H9 (cell line): ENCODE data around the gene AFDN. TPM values are rescaled to one million over a fixed set of nuclear protein-coding genes. Genes with fewer than 3 reads are reported as not detected.

Source experiments
- DNase-seq: peaks from one replicate; pipeline ENCODE4 v3.0.0-alpha.2; 2017
- H2AFZ ChIP-seq: one replicate; pipeline ENCODE4 v1.6.1; 2013; ENCODE audit warnings: mild to moderate bottlenecking, low read length, control low read depth, moderate library complexity
- H2AK5ac ChIP-seq: 2 replicates; pipeline ENCODE4 v1.6.1; 2013; ENCODE audit warnings: low read length, control low read depth, mixed read lengths; ENCODE audit not compliant: insufficient read length
- H2BK120ac ChIP-seq: one replicate; pipeline ENCODE4 v1.6.1; 2013; ENCODE audit warnings: low read depth, mild to moderate bottlenecking, low read length, control low read depth, inconsistent platforms; ENCODE audit not compliant: poor library complexity, severe bottlenecking
- H2BK12ac ChIP-seq: 2 replicates; pipeline ENCODE4 v1.6.1; 2013; ENCODE audit warnings: low read length, control low read depth, mixed read lengths, low read depth; ENCODE audit not compliant: insufficient read length
- H2BK15ac ChIP-seq: 2 replicates; pipeline ENCODE4 v1.6.1; 2013; ENCODE audit warnings: low read depth, low read length, control low read depth
- H2BK20ac ChIP-seq: one replicate; pipeline ENCODE4 v1.6.1; 2013; ENCODE audit warnings: low read depth, mild to moderate bottlenecking, low read length, control low read depth, inconsistent platforms; ENCODE audit not compliant: poor library complexity, severe bottlenecking
- H2BK5ac ChIP-seq: 2 replicates; pipeline ENCODE4 v1.6.1; 2013; ENCODE audit warnings: low read length, control low read depth, mixed read lengths; ENCODE audit not compliant: insufficient read length
- H3K14ac ChIP-seq: 2 replicates; pipeline ENCODE4 v1.6.1; 2013; ENCODE audit warnings: low read length, control low read depth; ENCODE audit not compliant: insufficient read depth
- H3K18ac ChIP-seq: 2 replicates; pipeline ENCODE4 v1.6.1; 2013; ENCODE audit warnings: low read depth, mild to moderate bottlenecking, mixed read lengths, low read length, control low read depth; ENCODE audit not compliant: insufficient read length
- H3K23ac ChIP-seq: 2 replicates; pipeline ENCODE4 v1.6.1; 2013; ENCODE audit warnings: low read length, control low read depth, mixed read lengths, low read depth; ENCODE audit not compliant: insufficient read length
- H3K23me2 ChIP-seq: 2 replicates; pipeline ENCODE4 v1.6.1; 2013; ENCODE audit warnings: low read depth, mild to moderate bottlenecking, mixed read lengths, low read length, control low read depth; ENCODE audit not compliant: insufficient read length, poor library complexity, severe bottlenecking
- H3K27ac ChIP-seq: 2 replicates; pipeline ENCODE4 v1.5.1; 2013; ENCODE audit warnings: low read length, control low read depth, mixed read lengths, low read depth; ENCODE audit not compliant: insufficient read length
- H3K27me3 ChIP-seq: 2 replicates; pipeline ENCODE4 v1.6.1; 2013; ENCODE audit warnings: low read length, control low read depth, inconsistent platforms; ENCODE audit not compliant: insufficient read depth
- H3K4ac ChIP-seq: 2 replicates; pipeline ENCODE4 v1.6.1; 2013; ENCODE audit warnings: low read depth, mild to moderate bottlenecking, control low read depth, inconsistent platforms, low read length, moderate library complexity
- H3K4me1 ChIP-seq: 2 replicates; pipeline ENCODE4 v1.6.1; 2013; ENCODE audit warnings: low read length, control low read depth, inconsistent platforms; ENCODE audit not compliant: insufficient read depth
- H3K4me2 ChIP-seq: 2 replicates; pipeline ENCODE4 v1.6.1; 2013; ENCODE audit warnings: low read length, control low read depth, mixed read lengths; ENCODE audit not compliant: insufficient read length, insufficient read depth
- H3K56ac ChIP-seq: 2 replicates; pipeline ENCODE4 v1.6.1; 2013; ENCODE audit warnings: low read depth, mild to moderate bottlenecking, mixed read lengths, low read length, control low read depth; ENCODE audit not compliant: insufficient read length
- H3K79me1 ChIP-seq: 2 replicates; pipeline ENCODE4 v1.6.1; 2013; ENCODE audit warnings: low read depth, mild to moderate bottlenecking, moderate library complexity, low read length, control low read depth, inconsistent platforms; ENCODE audit not compliant: insufficient read depth, poor library complexity, severe bottlenecking
- H3K79me2 ChIP-seq: 2 replicates; pipeline ENCODE4 v1.6.1; 2013; ENCODE audit warnings: low read length, control low read depth, inconsistent platforms; ENCODE audit not compliant: insufficient read depth
- H3K9ac ChIP-seq: 2 replicates; pipeline ENCODE4 v1.6.1; 2013; ENCODE audit warnings: low read length, control low read depth, mixed read lengths; ENCODE audit not compliant: insufficient read length; ENCODE audit errors: extremely low read depth
- H3K9me3 ChIP-seq: one replicate; pipeline ENCODE4 v1.6.1; 2013; ENCODE audit warnings: low read depth, low read length, inconsistent platforms; ENCODE audit not compliant: control insufficient read depth
- H3T11ph ChIP-seq: one replicate; pipeline ENCODE4 v1.6.1; 2013; ENCODE audit warnings: mild to moderate bottlenecking, low read length, control low read depth, inconsistent platforms
- H4K20me1 ChIP-seq: one replicate; pipeline ENCODE4 v1.6.1; 2013; ENCODE audit not compliant: control insufficient read depth, insufficient read length, insufficient read depth
- H4K5ac ChIP-seq: 2 replicates; pipeline ENCODE4 v1.6.1; 2013; ENCODE audit warnings: low read depth, mild to moderate bottlenecking, mixed read lengths, low read length, control low read depth; ENCODE audit not compliant: insufficient read length
- H4K8ac ChIP-seq: replicated peaks from 2 replicates; pipeline ENCODE4 v1.6.1; 2013; ENCODE audit warnings: low read length, control low read depth, mixed read lengths, low read depth; ENCODE audit not compliant: insufficient read length
- H4K91ac ChIP-seq: 2 replicates; pipeline ENCODE4 v1.6.1; 2013; ENCODE audit warnings: low read depth, mild to moderate bottlenecking, moderate library complexity, mixed read lengths, low read length, control low read depth; ENCODE audit not compliant: insufficient read length
- H3K27ac Mint-ChIP-seq, 3 experiments: 2 replicates in 2 of 3; 3 replicates in 1 of 3; pipeline ENCODE4 v1.8.0; 2020 to 2021; ENCODE audit warnings: mixed read lengths in 3 of 3, mild to moderate bottlenecking in 1 of 3, moderate library complexity in 1 of 3
- H3K27me3 Mint-ChIP-seq: 2 replicates; pipeline ENCODE4 v1.8.0; 2021; ENCODE audit warnings: low read depth, mild to moderate bottlenecking, moderate library complexity, mixed read lengths
- H3K36me3 Mint-ChIP-seq, 3 experiments: 2 replicates in 2 of 3; 3 replicates in 1 of 3; pipeline ENCODE4 v1.8.0; 2020 to 2021; ENCODE audit warnings: low read depth in 3 of 3, mixed read lengths in 3 of 3; ENCODE audit not compliant: insufficient read depth in 1 of 3
- H3K4me1 Mint-ChIP-seq, 2 experiments: 2 replicates each; pipeline ENCODE4 v1.8.0; 2020; ENCODE audit warnings: mixed read lengths in 2 of 2
- H3K4me3 Mint-ChIP-seq, 2 experiments: 2 replicates in 1 of 2; 3 replicates in 1 of 2; pipeline ENCODE4 v1.8.0; 2020 to 2021; ENCODE audit warnings: mild to moderate bottlenecking in 2 of 2, mixed read lengths in 2 of 2, moderate library complexity in 1 of 2
- H3K9me3 Mint-ChIP-seq, 2 experiments: 2 replicates in 1 of 2; 3 replicates in 1 of 2; pipeline ENCODE4 v1.8.0; 2020; ENCODE audit warnings: mild to moderate bottlenecking in 2 of 2, mixed read lengths in 2 of 2, moderate library complexity in 1 of 2
- WGBS: extraction: QIAGEN DNeasy Blood & Tissue Kit; methylation state at CpG from one replicate; pipeline ENCODE4 v1.1.7; 2013; ENCODE audit warnings: missing lambda C conversion rate, low lambda C conversion rate, mixed read lengths; ENCODE audit not compliant: insufficient read length; ENCODE audit errors: extremely low coverage; 5-methylcytosine and 5-hydroxymethylcytosine counted together
- total RNA-seq: library from RNA; stranded (reverse); gene quantifications from 2 replicates; pipeline ENCODE4 v1.2.1, GENCODE V29; 2021
- TF ChIP-seq, protein P1 (sequence below): fragments of 200-600 bp; sonication (generic); conservative IDR thresholded peaks from 3 replicates; pipeline ENCODE4 v1.8.0; 2021; ENCODE audit warnings: antibody characterized with exemption, mild to moderate bottlenecking

Gene AFDN
- total RNA-seq, 1 experiment from 2014 or later, result 157 TPM

DNA sequence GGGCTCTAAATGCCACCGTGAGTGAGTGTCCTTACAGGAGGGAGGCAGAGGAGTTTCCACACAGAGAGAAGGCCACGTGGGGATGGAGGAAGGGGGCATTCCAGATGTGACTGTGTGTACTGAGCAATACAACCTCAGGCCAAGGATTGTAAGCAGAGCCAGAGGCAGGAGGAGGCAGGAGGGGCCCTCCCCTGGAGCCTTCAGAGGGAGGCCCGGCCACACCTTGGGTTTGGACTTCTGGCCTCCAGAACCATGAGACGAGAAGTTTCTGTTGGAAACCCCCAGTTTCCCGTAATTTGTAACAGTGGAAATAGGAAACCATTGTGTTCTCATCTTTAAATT lies 161.4 kb downstream of the AFDN start:
- no peaks in the 10 kb centered on the region for H3K4me1 ChIP-seq
- H3K27ac ChIP-seq, result no peak overlapping the region
- H2BK120ac ChIP-seq, result no peak overlapping the region
- no peaks in the 10 kb centered on the region for H3K9me3 ChIP-seq
- no peak overlapping the region for H3K27ac Mint-ChIP-seq
- H3K9ac ChIP-seq, result no peak overlapping the region
- 0 out of 4 replicates have a peak, but pooled peaks cover 0 to 2% of the 10 kb centered on the region in 2 experiments for H3K4me1 Mint-ChIP-seq
- no peak overlapping the region for H4K5ac ChIP-seq
- H3K36me3 Mint-ChIP-seq, result peaks cover 0 to 8% (median 2%) of the 10 kb centered on the region in 3 experiments; a peak in 1 of 7 replicates
- no peaks in the 10 kb centered on the region for H4K20me1 ChIP-seq
- H2AFZ ChIP-seq, result no peak overlapping the region
- no peak overlapping the region for H2AK5ac ChIP-seq
- WGBS, result no CpG with 5 or more reads among the region's 5 CpGs
- no peak overlapping the region for H3T11ph ChIP-seq
- no peak overlapping the region for H3K4me2 ChIP-seq
- H3K79me1 ChIP-seq, result no peaks in the 10 kb centered on the region
- DNase-seq, result no peak
- H3K9me3 Mint-ChIP-seq, result peaks cover 11 to 12% of the 10 kb centered on the region in 2 experiments; a peak in 4 of 5 replicates
- no peak overlapping the region for H2BK12ac ChIP-seq
- H3K27me3 Mint-ChIP-seq, result peaks cover 2% of the 10 kb centered on the region
- H3K4ac ChIP-seq, result no peak overlapping the region
- no peak overlapping the region for H3K14ac ChIP-seq
- H3K18ac ChIP-seq, result no peak overlapping the region
- no peak overlapping the region for H3K23ac ChIP-seq
- H2BK20ac ChIP-seq, result no peak overlapping the region
- TF ChIP-seq, protein P1, sequence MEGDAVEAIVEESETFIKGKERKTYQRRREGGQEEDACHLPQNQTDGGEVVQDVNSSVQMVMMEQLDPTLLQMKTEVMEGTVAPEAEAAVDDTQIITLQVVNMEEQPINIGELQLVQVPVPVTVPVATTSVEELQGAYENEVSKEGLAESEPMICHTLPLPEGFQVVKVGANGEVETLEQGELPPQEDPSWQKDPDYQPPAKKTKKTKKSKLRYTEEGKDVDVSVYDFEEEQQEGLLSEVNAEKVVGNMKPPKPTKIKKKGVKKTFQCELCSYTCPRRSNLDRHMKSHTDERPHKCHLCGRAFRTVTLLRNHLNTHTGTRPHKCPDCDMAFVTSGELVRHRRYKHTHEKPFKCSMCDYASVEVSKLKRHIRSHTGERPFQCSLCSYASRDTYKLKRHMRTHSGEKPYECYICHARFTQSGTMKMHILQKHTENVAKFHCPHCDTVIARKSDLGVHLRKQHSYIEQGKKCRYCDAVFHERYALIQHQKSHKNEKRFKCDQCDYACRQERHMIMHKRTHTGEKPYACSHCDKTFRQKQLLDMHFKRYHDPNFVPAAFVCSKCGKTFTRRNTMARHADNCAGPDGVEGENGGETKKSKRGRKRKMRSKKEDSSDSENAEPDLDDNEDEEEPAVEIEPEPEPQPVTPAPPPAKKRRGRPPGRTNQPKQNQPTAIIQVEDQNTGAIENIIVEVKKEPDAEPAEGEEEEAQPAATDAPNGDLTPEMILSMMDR, result no peak
- H3K4me3 Mint-ChIP-seq, result no peak overlapping the region
- no peak overlapping the region for H4K91ac ChIP-seq
- no peaks in the 10 kb centered on the region for H3K79me2 ChIP-seq
- H2BK5ac ChIP-seq, result no peak overlapping the region
- H3K23me2 ChIP-seq, result no peaks in the 10 kb centered on the region
- H3K27me3 ChIP-seq, result no peaks in the 10 kb centered on the region
- no peak overlapping the region for H3K56ac ChIP-seq
- no peak overlapping the region for H2BK15ac ChIP-seq
- H4K8ac ChIP-seq, result no peak overlapping the region
